Mononuclear cell (primary cell): ENCODE data around the gene PDIA3. TPM values are rescaled to one million over a fixed set of nuclear protein-coding genes. Genes with fewer than 3 reads are reported as not detected.

Experiments used
- H3K27me3 ChIP-seq: 2 replicates; pipeline ENCODE4 v1.6.0; 2011; ENCODE audit warnings: low read length, control low read depth; ENCODE audit not compliant: insufficient read depth
- H3K4me1 ChIP-seq: 2 replicates; pipeline ENCODE4 v1.5.1; 2011; ENCODE audit warnings: mild to moderate bottlenecking, low read length, control low read depth; ENCODE audit not compliant: insufficient read depth
- H3K4me3 ChIP-seq: 2 replicates; pipeline ENCODE4 v1.5.1; 2011; ENCODE audit warnings: mild to moderate bottlenecking, low read length, moderate library complexity
- H3K9me3 ChIP-seq: 2 replicates; pipeline ENCODE4 v1.5.1; 2011; ENCODE audit warnings: low read depth, mild to moderate bottlenecking, control low read depth, low read length
- total RNA-seq: library from RNA; depleted of rRNA; stranded (reverse); fragments of >200 nt; gene quantifications from one replicate; pipeline ENCODE4 v1.2.3, GENCODE V29; 2012

The PDIA3 gene
- total RNA-seq, 1 donor = 119 TPM

GRCh38 chr15:43769584-43770228, 23.5 kb downstream of the PDIA3 start:
- Histone ChIP-seq H3K9me3 (no peaks in the 10 kb centered on the region), H3K27me3 (no peaks in the 10 kb centered on the region), H3K4me3 (no peak overlapping the region), H3K4me1 (peaks cover 6% of the 10 kb centered on the region)

DNA sequence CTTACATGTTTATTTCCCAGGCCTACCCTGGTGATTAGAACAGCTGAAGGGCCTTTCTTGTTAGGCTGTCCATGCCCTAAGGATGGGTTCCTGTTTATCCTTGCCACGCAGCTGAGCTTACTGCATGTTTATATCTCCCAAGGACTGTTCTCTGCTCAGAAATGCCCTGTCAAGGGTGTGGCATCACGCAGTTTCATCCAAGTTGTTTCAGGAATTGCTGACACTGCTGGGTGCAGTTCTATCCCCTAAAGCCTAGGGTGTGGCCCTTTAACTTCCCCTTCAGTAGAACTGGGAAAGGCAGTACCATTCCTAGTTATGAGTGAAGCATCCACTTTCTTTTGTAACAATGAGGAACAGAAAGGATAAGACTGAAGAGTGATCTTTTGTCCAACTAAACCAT, 25.6 kb downstream of the PDIA3 start:
- H3K9me3 ChIP-seq = no peaks in the 10 kb centered on the region
- H3K27me3 ChIP-seq = no peaks in the 10 kb centered on the region
- peaks cover 21% of the 10 kb centered on the region for H3K4me1 ChIP-seq
- H3K4me3 ChIP-seq = no peak overlapping the region

- no peak overlapping the region for H3K4me3 ChIP-seq
- peaks cover 24% of the 10 kb centered on the region for H3K4me1 ChIP-seq
- no peaks in the 10 kb centered on the region for H3K27me3 ChIP-seq
- H3K9me3 ChIP-seq = no peaks in the 10 kb centered on the region
These were observed 26.4 kb downstream of the PDIA3 start for GRCh38 chr15:43772624-43773023.

DNA sequence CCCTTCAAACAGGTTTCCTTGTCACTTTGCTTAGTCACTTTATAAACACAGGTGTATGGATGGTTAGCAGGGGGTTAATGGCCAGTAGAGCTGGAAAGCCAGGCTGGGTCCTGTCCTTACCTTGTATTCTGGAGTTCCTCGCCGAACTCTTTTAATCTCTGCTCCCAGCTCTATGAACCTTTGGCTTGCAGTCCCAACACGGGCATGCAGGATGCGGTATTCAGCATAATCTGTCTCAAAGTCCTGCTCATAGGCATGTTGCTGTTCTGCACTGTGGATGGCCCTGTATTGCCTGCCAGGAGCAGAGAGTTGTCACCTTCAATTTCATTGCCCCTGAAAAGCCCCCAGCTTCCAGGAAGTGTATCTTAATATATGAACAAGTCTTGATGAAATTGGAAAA, 27.8 kb downstream of the PDIA3 start:
- Histone ChIP-seq H3K4me1 (peaks cover 31% of the 10 kb centered on the region), H3K9me3 (no peaks in the 10 kb centered on the region)

GRCh38 chr15:43775411-43775965, 29.2 kb downstream of the PDIA3 start:
- Histone ChIP-seq H3K4me1 (peaks cover 31% of the 10 kb centered on the region), H3K4me3 (no peak overlapping the region), H3K9me3 (no peaks in the 10 kb centered on the region), H3K27me3 (no peaks in the 10 kb centered on the region)

More for the DNA sequence above, 27.8 kb downstream of the PDIA3 start:
- no peaks in the 10 kb centered on the region for H3K27me3 ChIP-seq
- H3K4me3 ChIP-seq = no peak overlapping the region

GRCh38 chr15:43776101-43776717, 30.0 kb downstream of the PDIA3 start:
- no peaks in the 10 kb centered on the region for H3K9me3 ChIP-seq
- peaks cover 31% of the 10 kb centered on the region for H3K4me1 ChIP-seq
- H3K27me3 ChIP-seq = no peaks in the 10 kb centered on the region
- peak overlapping the region; percentile 85 for H3K4me3 ChIP-seq

DNA sequence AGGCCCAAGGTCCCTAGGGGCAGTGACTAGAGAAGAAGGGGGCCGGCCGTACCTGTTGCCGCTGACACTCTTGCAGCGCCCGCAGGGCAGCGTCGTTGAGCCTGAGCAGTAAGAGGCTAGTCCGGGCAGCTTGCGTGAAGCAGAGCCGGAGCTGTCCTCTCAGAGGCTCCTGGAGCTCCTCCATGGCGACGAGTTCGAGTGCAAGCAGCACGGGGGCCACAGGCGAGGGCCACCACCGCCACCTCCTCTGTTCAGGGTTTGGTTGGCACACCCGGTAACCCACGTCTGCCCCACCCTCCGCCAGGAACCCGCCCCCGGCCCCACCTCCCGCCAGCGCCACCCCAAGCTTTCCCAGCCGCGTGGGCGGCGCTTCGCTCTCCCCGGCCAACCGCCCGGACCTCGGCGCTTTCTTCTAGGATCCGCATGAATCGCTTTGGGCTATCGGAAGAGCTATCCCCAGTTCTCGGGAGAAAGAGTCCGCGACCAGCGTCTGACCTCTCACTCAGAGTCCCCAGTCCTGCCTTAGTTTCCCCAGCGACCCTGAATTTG, 30.6 kb downstream of the PDIA3 start, which contains the start of gene ELL3:
ELL3 (minus strand) TSS at position 249 of the 549 bp plus-strand sequence; CDS start at position 184, 65 bp downstream.
- no peaks in the 10 kb centered on the region for H3K9me3 ChIP-seq
- peak within 1 kb of the TSS; percentile 85 for H3K4me3 ChIP-seq

DNA sequence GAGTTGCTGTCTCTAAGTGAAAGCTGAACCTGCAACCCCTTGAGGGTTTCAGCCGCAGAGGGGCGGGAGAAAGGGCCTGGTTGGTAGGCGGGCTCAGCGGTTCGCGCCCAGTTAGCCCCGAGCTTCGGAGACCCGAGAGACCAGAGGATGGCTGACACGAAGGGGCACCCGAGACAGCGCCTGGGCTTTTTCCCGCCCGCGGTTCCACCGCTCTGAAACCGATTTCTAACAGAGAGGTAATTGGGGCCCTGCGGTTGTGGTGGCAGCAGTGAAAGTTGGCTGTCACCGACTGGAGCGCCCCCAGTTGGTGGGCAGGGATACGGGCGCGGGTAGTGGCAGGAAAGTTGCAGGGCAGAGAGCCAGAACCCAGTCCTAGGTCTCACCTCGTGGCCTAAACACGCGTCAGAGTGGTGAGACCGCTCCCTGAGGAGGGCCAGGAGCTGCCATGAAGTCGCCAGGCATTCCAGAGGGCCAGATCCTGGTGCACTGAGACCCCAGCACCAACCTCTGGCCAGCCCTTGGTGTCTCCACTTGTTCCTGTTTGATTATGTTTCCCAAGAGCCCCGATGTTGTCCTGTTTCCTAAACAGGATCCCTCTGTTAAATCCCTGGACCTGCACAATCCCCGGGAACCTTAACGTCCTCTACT, 31.2 kb downstream of the PDIA3 start:
- Histone ChIP-seq H3K4me3 (peak overlapping the region; percentile 85), H3K27me3 (no peaks in the 10 kb centered on the region), H3K4me1 (peaks cover 25% of the 10 kb centered on the region), H3K9me3 (no peaks in the 10 kb centered on the region)

More for the DNA sequence above, 30.6 kb downstream of the PDIA3 start, which contains the start of gene ELL3:
- H3K27me3 ChIP-seq = no peaks in the 10 kb centered on the region
- peaks cover 27% of the 10 kb centered on the region for H3K4me1 ChIP-seq

DNA sequence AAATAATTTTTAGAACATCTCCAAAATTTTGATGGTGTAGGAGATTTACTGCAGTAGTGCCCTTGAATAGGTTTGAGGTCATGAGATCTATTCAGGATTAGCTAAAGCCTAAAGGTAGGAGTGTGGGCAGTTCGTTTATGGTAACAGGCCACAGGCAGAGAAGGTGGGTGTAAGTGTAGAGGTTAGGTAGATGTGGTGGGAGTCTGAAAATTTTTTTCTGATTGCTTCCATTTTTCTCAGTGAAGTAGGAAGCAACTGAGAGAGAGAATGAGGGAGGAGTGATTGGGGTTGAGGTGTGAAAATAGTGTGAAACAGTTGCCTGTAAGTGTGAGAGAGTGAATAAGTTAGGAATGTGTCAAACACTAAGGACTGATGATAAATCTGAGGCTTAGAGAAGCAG, 32.8 kb downstream of the PDIA3 start:
- no peaks in the 10 kb centered on the region for H3K9me3 ChIP-seq
- peaks cover 25% of the 10 kb centered on the region for H3K4me1 ChIP-seq
- H3K4me3 ChIP-seq = no peak overlapping the region
- no peaks in the 10 kb centered on the region for H3K27me3 ChIP-seq

DNA sequence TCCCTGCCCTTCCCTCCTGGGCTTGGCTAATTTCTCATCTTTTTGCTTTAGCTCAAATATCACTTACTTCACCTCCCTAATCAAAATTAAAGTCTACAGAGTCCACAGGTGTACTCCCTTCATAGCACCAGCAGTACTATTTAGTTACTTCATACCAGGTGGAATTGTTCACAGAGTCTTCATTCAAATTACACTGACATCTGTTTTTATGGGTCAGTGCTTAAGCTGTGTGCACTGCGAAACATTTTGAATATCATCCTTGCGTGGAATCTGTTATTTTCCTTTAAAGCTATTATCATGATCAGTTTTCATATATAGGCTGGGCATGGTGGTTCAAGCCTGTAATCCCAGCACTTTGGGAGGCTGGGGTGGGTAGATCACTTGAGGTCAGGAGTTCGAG, 43.2 kb downstream of the PDIA3 start:
- Histone ChIP-seq H3K4me3 (no peak overlapping the region), H3K27me3 (no peaks in the 10 kb centered on the region), H3K4me1 (peaks cover 21% of the 10 kb centered on the region), H3K9me3 (no peaks in the 10 kb centered on the region)

DNA sequence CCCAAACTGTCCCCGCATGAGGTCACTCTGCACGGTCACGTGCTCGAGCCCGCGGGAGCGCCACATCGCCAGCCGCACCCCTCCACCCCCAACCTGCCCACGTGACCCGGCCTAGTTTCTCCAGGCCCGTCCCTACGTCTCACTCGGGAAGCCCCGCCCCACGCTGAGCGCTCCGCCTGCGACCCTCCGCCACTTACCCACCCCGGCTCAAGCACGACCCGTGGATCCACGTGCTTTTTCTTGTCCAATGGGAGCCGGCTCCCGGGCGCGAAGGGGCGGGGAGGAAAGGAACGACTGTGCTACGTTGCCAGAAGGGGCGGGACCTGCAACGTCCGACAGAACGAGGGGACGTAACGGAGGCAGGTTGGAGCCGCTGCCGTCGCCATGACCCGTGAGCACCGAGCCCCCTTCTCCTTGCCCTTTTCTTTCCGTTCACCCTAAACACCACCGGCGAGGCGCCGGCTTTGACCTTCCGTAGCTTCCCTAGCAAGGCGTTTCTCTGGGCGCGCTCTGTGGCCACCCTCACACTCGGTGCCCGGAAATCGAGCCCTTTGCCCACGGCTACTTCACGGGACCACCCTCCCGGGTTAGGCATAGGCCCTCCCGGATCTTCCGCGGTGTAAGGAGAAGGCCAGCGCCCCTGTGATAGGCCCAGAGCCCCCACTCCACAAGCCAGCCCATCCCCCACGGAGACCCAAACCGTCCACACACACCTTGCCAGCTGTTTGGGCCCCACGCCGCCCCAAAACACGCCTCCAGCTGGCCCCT, 45.9 kb downstream of the PDIA3 start, which contains the start of gene SERF2:
SERF2 (plus strand) TSS at position 328 of the 768 bp plus-strand sequence; CDS start at position 385, 57 bp downstream.
- H3K27me3 ChIP-seq = no peaks in the 10 kb centered on the region
- H3K4me3 ChIP-seq = peak within 1 kb of the TSS; percentile 100
- H3K4me1 ChIP-seq = peaks cover 35% of the 10 kb centered on the region
- H3K9me3 ChIP-seq = no peaks in the 10 kb centered on the region

GRCh38 chr15:43792761-43793476, 46.7 kb downstream of the PDIA3 start:
- no peaks in the 10 kb centered on the region for H3K27me3 ChIP-seq
- H3K4me1 ChIP-seq = peaks cover 39% of the 10 kb centered on the region
- H3K4me3 ChIP-seq = peak overlapping the region; percentile 100
- H3K9me3 ChIP-seq = no peaks in the 10 kb centered on the region

- Histone ChIP-seq H3K4me1 (peaks cover 46% of the 10 kb centered on the region), H3K9me3 (no peaks in the 10 kb centered on the region), H3K27me3 (no peaks in the 10 kb centered on the region), H3K4me3 (no peak overlapping the region)
These were observed 47.4 kb downstream of the PDIA3 start for GRCh38 chr15:43793647-43794046.
